ENCODE data around the gene MAPK7.

DNA sequence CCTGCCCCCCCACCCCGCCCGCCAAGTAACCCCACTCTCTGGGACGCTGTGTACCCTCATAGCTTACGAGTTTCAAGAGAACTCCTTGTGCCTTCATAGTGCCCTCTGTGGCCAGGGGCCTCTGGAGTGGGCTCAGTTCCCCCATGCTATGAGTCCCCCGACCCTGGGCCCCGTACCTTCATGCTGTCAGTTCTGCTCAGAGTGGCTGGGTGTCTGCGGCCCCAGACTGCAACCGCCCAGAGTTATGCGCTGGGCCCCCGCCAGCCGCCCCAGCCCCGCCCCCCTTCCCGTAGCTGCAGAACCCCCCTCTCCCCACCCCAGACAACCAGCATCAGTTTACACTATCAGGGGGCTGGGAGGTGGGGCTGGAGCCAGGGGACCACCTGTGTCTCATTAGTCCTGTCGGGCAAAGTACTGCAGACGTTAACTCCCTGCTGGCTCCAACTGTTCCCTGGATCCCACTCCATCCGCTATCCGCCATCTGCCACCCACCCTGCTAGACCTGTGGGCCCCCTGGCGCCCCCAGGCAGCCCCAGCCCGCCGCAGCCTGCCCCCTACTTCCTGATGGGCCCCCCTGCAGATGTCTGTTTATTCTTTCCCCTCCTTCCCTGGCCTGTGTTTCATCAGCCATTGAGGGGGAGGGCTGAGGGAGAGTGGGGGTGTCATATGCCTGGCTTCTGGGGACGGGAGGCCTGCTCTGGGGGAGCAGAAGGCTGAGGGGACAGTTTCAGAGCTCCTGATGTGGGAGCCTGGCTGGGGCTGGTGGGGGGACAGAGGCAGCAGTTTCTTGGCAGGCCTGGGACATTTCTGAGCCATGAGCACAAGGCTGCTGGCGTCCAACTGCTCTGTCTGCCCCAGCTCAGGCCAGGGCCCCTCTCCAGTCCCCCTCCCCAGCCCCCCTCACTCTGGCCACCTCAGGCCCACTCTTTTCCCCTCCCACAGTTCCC lies 8.9 kb downstream of the MAPK7 start, which contains the start of gene MFAP4:
- TF ChIP-seq, protein P1, sequence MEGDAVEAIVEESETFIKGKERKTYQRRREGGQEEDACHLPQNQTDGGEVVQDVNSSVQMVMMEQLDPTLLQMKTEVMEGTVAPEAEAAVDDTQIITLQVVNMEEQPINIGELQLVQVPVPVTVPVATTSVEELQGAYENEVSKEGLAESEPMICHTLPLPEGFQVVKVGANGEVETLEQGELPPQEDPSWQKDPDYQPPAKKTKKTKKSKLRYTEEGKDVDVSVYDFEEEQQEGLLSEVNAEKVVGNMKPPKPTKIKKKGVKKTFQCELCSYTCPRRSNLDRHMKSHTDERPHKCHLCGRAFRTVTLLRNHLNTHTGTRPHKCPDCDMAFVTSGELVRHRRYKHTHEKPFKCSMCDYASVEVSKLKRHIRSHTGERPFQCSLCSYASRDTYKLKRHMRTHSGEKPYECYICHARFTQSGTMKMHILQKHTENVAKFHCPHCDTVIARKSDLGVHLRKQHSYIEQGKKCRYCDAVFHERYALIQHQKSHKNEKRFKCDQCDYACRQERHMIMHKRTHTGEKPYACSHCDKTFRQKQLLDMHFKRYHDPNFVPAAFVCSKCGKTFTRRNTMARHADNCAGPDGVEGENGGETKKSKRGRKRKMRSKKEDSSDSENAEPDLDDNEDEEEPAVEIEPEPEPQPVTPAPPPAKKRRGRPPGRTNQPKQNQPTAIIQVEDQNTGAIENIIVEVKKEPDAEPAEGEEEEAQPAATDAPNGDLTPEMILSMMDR (conservative IDR thresholded peaks at IDR 0.05) = no peak
- TF ChIP-seq EZH2 (IDR thresholded peaks at IDR 0.05; ENCODE audit: low read depth) = no peak
